Kidney (tissue), 14 donors: ENCODE data around the gene IPO4. TPM values are rescaled to one million over a fixed set of nuclear protein-coding genes. Genes with fewer than 3 reads are reported as not detected.

ENCODE experiments used
- DNase-seq, 5 donors: peaks; one replicate each; pipeline ENCODE4 v3.0.0-alpha.2; 2013 to 2020
- FAIRE-seq: peaks from 2 replicates; lab custom pipeline; 2012; peaks lifted over from hg19 to GRCh38; lab: Jason Lieb, UNC
- H3K27ac ChIP-seq, 2 donors: one replicate each; pipeline ENCODE4 v1.7.0; 2013; ENCODE audit warnings: low read depth in 2 of 2, low read length in 2 of 2, inconsistent platforms in 1 of 2
- H3K27me3 ChIP-seq: one replicate; pipeline ENCODE4 v1.7.1; 2013; ENCODE audit warnings: low read length, inconsistent platforms; ENCODE audit not compliant: control insufficient read depth, insufficient read depth
- H3K36me3 ChIP-seq, 3 donors: one replicate each; pipeline versions ENCODE4 v1.7.0 to v1.7.1; 2013; ENCODE audit warnings: low read length in 3 of 3, control low read depth in 1 of 3, inconsistent platforms in 1 of 3; ENCODE audit not compliant: insufficient read depth in 3 of 3, control insufficient read depth in 2 of 3
- H3K4me1 ChIP-seq, 3 donors: one replicate each; pipeline versions ENCODE4 v1.7.0 to v1.7.1; 2013; ENCODE audit warnings: low read length in 3 of 3, inconsistent platforms in 1 of 3, low read depth in 1 of 3; ENCODE audit not compliant: control insufficient read depth in 2 of 3, insufficient read depth in 2 of 3
- H3K4me3 ChIP-seq, 3 donors: one replicate each; pipeline versions ENCODE4 v1.7.0 to v1.8.1; 2013; ENCODE audit warnings: low read length in 3 of 3, control low read depth in 1 of 3, inconsistent platforms in 1 of 3
- H3K9ac ChIP-seq, 3 donors: one replicate each; pipeline versions ENCODE4 v1.7.0 to v1.7.1; 2013; ENCODE audit warnings: low read length in 3 of 3, control low read depth in 1 of 3, inconsistent platforms in 1 of 3
- H3K9me3 ChIP-seq, 3 donors: one replicate each; pipeline versions ENCODE4 v1.7.0 to v1.7.1; 2013; ENCODE audit warnings: low read length in 3 of 3, control low read depth in 1 of 3, inconsistent platforms in 1 of 3; ENCODE audit not compliant: control insufficient read depth in 2 of 3, insufficient read depth in 1 of 3
- CTCF ChIP-seq: IDR thresholded peaks from 3 replicates; pipeline ENCODE4 v1.5.1; 2012; ENCODE audit warnings: mild to moderate bottlenecking, moderate library complexity, borderline replicate concordance; ENCODE audit not compliant: insufficient read depth; ENCODE audit errors: extremely low read depth
- intact Hi-C: fragments of 100-400 bp; cut with DNase I; formaldehyde crosslinking; loops from one replicate; pipeline ENCODE4 v1.11.1; 2022
- polyA plus RNA-seq: library from polyadenylated mRNA; stranded (reverse); fragments of 350-450 nt; fragmentation: Illumina TruSeq; extraction: RNeasy Lipid Tissue Mini Kit (QIAGEN cat#74804); gene quantifications from one replicate; pipeline ENCODE4 v1.2.3, GENCODE V29; 2014; ENCODE audit warnings: low read depth, low replicate concordance; ENCODE audit not compliant: insufficient read depth
- total RNA-seq: library from RNA; stranded (reverse); fragmentation: NEBNext Ultra II Directional; extraction: Animal tissue kit (Norgen Biotek cat#: 25700); gene quantifications from one replicate; pipeline ENCODE4 v1.2.1, GENCODE V29; 2021
- donor health status: control.
- donor health status: control.
- donor health status: control.
- donor health status: control.
- donor health status: control.
- donor health status: DM: yes; HTN: yes; CAD: no.
- donor health status: Normal renal cell carcinoma (clear cell type).

IPO4 gene
- total and polyA plus RNA-seq, 2 donors from 2014 or later, result 22.2 to 49.5 TPM

- intact Hi-C loops, result no loop called here
- no peaks in the 10 kb centered on the region for H3K27me3 ChIP-seq
- H3K27ac ChIP-seq, result peak overlapping the region; percentile 40 to 92
- TF ChIP-seq CTCF, result no peak
- H3K4me3 ChIP-seq, result peak overlapping the region; percentile 50 to 84 (median 62)
- H3K4me1 ChIP-seq, result peaks cover 0 to 42% (median 15%) of the 10 kb centered on the region in 3 donors
- no peaks in the 10 kb centered on the region for H3K9me3 ChIP-seq
- FAIRE-seq (no peak), DNase-seq (no peak)
- peaks cover 0 to 23% (median 14%) of the 10 kb centered on the region in 3 donors for H3K36me3 ChIP-seq
- peak overlapping the region in 2 of 3 donors; percentile 54 to 77 for H3K9ac ChIP-seq
Measured at GRCh38 chr14:24136684-24137528, 51.7 kb downstream of the IPO4 start.

GRCh38 chr14:24135834-24136683, 52.6 kb downstream of the IPO4 start, which contains the start of gene PSME1:
Gene PSME1, plus strand, starts transcription at chr14:24136194. Its CDS starts 69 bp downstream, at chr14:24136263.
- intact Hi-C loops, result no loop called here

GRCh38 chr14:24135584-24135833, 53.1 kb downstream of the IPO4 start:
- peak overlapping the region; percentile 62 to 70 (median 67) for H3K4me3 ChIP-seq
- intact Hi-C loops, result no loop called here
- no peaks in the 10 kb centered on the region for H3K9me3 ChIP-seq
- H3K36me3 ChIP-seq, result peaks cover 0 to 23% (median 14%) of the 10 kb centered on the region in 3 donors
- H3K27me3 ChIP-seq, result no peaks in the 10 kb centered on the region
- DNase-seq (no peak), FAIRE-seq (no peak)
- peak overlapping the region; percentile 63 to 92 for H3K27ac ChIP-seq
- peaks cover 0 to 43% (median 21%) of the 10 kb centered on the region in 3 donors for H3K4me1 ChIP-seq
- no peak for TF ChIP-seq CTCF
- H3K9ac ChIP-seq, result peak overlapping the region in 2 of 3 donors; percentile 40 to 72

More at GRCh38 chr14:24135834-24136683, 52.6 kb downstream of the IPO4 start, which contains the start of gene PSME1:
- DNase-seq, result peak; percentile 94 to 98 (median 96)
- H3K4me1 ChIP-seq, result peaks cover 0 to 44% (median 16%) of the 10 kb centered on the region in 3 donors
- H3K9ac ChIP-seq, result peak within 1 kb of the TSS; percentile 40 to 77 (median 72)
- peak within 1 kb of the TSS; percentile 92 for H3K27ac ChIP-seq
- H3K4me3 ChIP-seq, result peak within 1 kb of the TSS; percentile 62 to 84 (median 67)
- TF ChIP-seq CTCF, result no peak
- no peak for FAIRE-seq
- H3K27me3 ChIP-seq, result no peaks in the 10 kb centered on the region
- no peaks in the 10 kb centered on the region for H3K9me3 ChIP-seq
- H3K36me3 ChIP-seq, result peaks cover 0 to 23% (median 14%) of the 10 kb centered on the region in 3 donors
